HepG2 (cell line): ENCODE results near the gene FGGY. TPM values are rescaled to one million over a fixed set of nuclear protein-coding genes. Genes with fewer than 3 reads are reported as not detected.

Experiments used
- ATAC-seq: fragments of 200-7000 bp; cut with Tn5 transposase; 3 replicates; pipeline ENCODE4 v1.9.1; 2020; ENCODE audit warnings: mild to moderate bottlenecking, moderate library complexity
- BruUV-seq: library from RNA; stranded (reverse); fragments of 400-500 nt; replicated peaks from 2 replicates; lab custom pipeline; 2021; lab: Mats Ljungman, UMichigan
- CTCF ChIA-PET: fragments of 300-600 bp; formaldehyde crosslinking; extraction: SDS; loops from one replicate; lab custom pipeline; 2021; ENCODE audit warnings: low total read pairs, inconsistent platforms, low intra/inter-chr PET ratio; lab: Yijun Ruan, JAX
- POLR2A ChIA-PET: fragments of 350-600 bp; sonication (Branson Sonifier 250); formaldehyde crosslinking; loops from one replicate; lab custom pipeline; 2020; ENCODE audit warnings: antibody characterized with exemption, inconsistent platforms; lab: Yijun Ruan, JAX
- DNase-seq: peaks from one replicate; pipeline ENCODE4 v3.0.0-alpha.2; 2015; ENCODE audit warnings: low spot score
- FAIRE-seq: peaks from 3 replicates; lab custom pipeline; 2011; peaks lifted over from hg19 to GRCh38; lab: Jason Lieb, UNC
- H2AFZ ChIP-seq: one replicate; pipeline ENCODE4 v1.6.1; 2011; ENCODE audit warnings: low read length, inconsistent platforms
- H3K27ac ChIP-seq: fragments of 300-600 bp; 3 replicates; pipeline ENCODE4 v1.8.0; 2011; ENCODE audit warnings: mixed run types, mild to moderate bottlenecking, mixed read lengths, low read length, inconsistent platforms; ENCODE audit not compliant: insufficient read depth; ENCODE audit errors: extremely low read length
- H3K27me3 ChIP-seq, 2 experiments: fragments of 200-600 bp in 1 of 2; 2 replicates in 1 of 2; 3 replicates in 1 of 2; pipeline versions ENCODE4 v1.6.0 to v1.8.0; 2011; ENCODE audit warnings: low read length in 2 of 2, mild to moderate bottlenecking in 2 of 2, moderate library complexity in 2 of 2, inconsistent platforms in 1 of 2; ENCODE audit not compliant: insufficient read depth in 2 of 2, control insufficient read depth in 1 of 2
- H3K36me3 ChIP-seq, 2 experiments: fragments of 200-600 bp in 1 of 2; replicated peaks in 1 of 2; 2 replicates in 1 of 2; 3 replicates in 1 of 2; pipeline versions ENCODE4 v1.5.1 to v1.8.0; 2011; ENCODE audit warnings: low read length in 2 of 2, inconsistent platforms in 1 of 2; ENCODE audit not compliant: insufficient read depth in 2 of 2, control insufficient read depth in 1 of 2
- H3K4me1 ChIP-seq: 2 replicates; pipeline ENCODE4 v1.5.1; 2012; ENCODE audit warnings: low read length, inconsistent platforms; ENCODE audit not compliant: insufficient read depth
- H3K4me2 ChIP-seq: 2 replicates; pipeline ENCODE4 v1.6.0; 2011; ENCODE audit warnings: low read depth, low read length, inconsistent platforms
- H3K4me3 ChIP-seq, 3 experiments: fragments of 200-600 bp in 1 of 3; sonication (generic), shearing (Covaris generic) in 1 of 3; replicated peaks in 1 of 3; 2 replicates each; pipeline ENCODE4 v1.5.1; 2011 to 2016; ENCODE audit warnings: low read length in 3 of 3, inconsistent platforms in 2 of 3, low read depth in 2 of 3, mild to moderate bottlenecking in 2 of 3, control low read depth in 1 of 3, mixed read lengths in 1 of 3; ENCODE audit not compliant: insufficient read depth in 1 of 3
- H3K79me2 ChIP-seq: one replicate; pipeline ENCODE4 v1.6.1; 2011; ENCODE audit warnings: low read length, inconsistent platforms; ENCODE audit not compliant: insufficient read depth
- H3K9ac ChIP-seq: 2 replicates; pipeline ENCODE4 v1.6.0; 2011; ENCODE audit warnings: mild to moderate bottlenecking, low read depth, low read length, inconsistent platforms; ENCODE audit not compliant: insufficient read depth
- H3K9me3 ChIP-seq: 2 replicates; pipeline ENCODE4 v1.5.1; 2012; ENCODE audit warnings: mild to moderate bottlenecking, low read length
- H4K20me1 ChIP-seq: 2 replicates; pipeline ENCODE4 v1.6.0; 2011; ENCODE audit warnings: inconsistent platforms, mild to moderate bottlenecking, low read length, moderate library complexity; ENCODE audit not compliant: insufficient read depth
- REL ChIP-seq: sonication (generic); formaldehyde crosslinking; conservative IDR thresholded peaks from 2 replicates; pipeline ENCODE4 v1.8.0; 2022; ENCODE audit warnings: mild to moderate bottlenecking, missing genetic modification reagents, moderate library complexity
- WGBS: methylation state at CpG from one replicate; pipeline ENCODE4 v1.1.6; 2017; ENCODE audit warnings: low lambda C conversion rate; 5-methylcytosine and 5-hydroxymethylcytosine counted together
- in situ Hi-C: cut with HindIII; loops from 2 replicates; pipeline ENCODE4 v1.10.0; 2017; ENCODE audit warnings: low pct_unique_long_range_greater_than_20kb; ENCODE audit not compliant: extremely low pct_ligation_motif_present
- intact Hi-C: fragments of 100-400 bp; cut with micrococcal nuclease; formaldehyde crosslinking; loops from one replicate; pipeline ENCODE4 v1.10.0; 2022; ENCODE audit not compliant: unreplicated experiment
- polyA plus RNA-seq, 8 experiments: library from polyadenylated mRNA; depleted of rRNA in 3 of 8; stranded (reverse) in 7 of 8; unstranded in 1 of 8; fragments of >200 nt; fragmentation: Illumina TruSeq in 4 of 8; extraction: Trizol in 4 of 8; gene quantifications; 2 replicates each; pipeline versions ENCODE4 v1.2.1 to v1.2.3, GENCODE V29; 2011 to 2016; ENCODE audit warnings: low read depth in 4 of 8, missing spikeins in 1 of 8, mixed read lengths in 1 of 8; ENCODE audit not compliant: insufficient read depth in 1 of 8
- total RNA-seq, 5 experiments: library from RNA; depleted of rRNA; stranded (reverse); fragments of >200 nt; fragmentation: Illumina TruSeq; extraction: Trizol; gene quantifications; 2 replicates each; pipeline ENCODE4 v1.2.3, GENCODE V29; 2016; ENCODE audit warnings: low read depth in 1 of 5
- TF ChIP-seq, protein P1 (sequence below): sonication (generic); formaldehyde crosslinking; IDR thresholded peaks from 2 replicates; pipeline ENCODE4 v1.4.0; 2020; ENCODE audit warnings: missing genetic modification reagents
- TF ChIP-seq, protein P2 (sequence below): sonication (generic); formaldehyde crosslinking; IDR thresholded peaks from 2 replicates; pipeline ENCODE4 v1.4.0; 2020; ENCODE audit warnings: missing genetic modification reagents

FGGY gene
- total and polyA plus RNA-seq, 2 of the 13 experiments (the other 11 are each of a cell fraction or from before 2014, with no cell fraction given): 15.7 to 27.5 TPM

GRCh38 chr1:59360729-59361128, 63.8 kb downstream of the FGGY start (continued):
- TF ChIP-seq, protein P1, sequence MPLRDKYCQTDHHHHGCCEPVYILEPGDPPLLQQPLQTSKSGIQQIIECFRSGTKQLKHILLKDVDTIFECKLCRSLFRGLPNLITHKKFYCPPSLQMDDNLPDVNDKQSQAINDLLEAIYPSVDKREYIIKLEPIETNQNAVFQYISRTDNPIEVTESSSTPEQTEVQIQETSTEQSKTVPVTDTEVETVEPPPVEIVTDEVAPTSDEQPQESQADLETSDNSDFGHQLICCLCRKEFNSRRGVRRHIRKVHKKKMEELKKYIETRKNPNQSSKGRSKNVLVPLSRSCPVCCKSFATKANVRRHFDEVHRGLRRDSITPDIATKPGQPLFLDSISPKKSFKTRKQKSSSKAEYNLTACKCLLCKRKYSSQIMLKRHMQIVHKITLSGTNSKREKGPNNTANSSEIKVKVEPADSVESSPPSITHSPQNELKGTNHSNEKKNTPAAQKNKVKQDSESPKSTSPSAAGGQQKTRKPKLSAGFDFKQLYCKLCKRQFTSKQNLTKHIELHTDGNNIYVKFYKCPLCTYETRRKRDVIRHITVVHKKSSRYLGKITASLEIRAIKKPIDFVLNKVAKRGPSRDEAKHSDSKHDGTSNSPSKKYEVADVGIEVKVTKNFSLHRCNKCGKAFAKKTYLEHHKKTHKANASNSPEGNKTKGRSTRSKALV: no peak

DNA sequence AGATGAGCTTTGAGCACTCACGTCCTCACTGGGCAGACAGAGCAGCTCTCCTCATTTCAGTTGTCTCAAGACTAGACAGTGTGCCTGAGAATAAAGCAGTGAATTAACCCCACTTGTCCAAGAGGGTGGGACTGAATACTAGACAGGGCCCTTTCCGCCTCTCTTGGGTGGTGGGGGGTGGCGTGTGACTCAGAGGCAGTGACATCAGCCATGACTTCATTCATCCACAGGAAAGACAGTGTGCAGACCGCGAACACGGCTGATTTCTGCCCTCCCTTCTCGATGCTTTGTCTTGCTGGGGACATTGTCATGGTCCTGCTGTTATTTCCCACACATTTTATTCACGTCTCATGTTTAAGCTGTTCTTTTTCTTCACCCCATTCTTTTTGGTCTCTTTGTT, 64.9 kb downstream of the FGGY start:
- no peak for TF ChIP-seq REL (CRISPR knock-in tag)
- TF ChIP-seq, protein P2, sequence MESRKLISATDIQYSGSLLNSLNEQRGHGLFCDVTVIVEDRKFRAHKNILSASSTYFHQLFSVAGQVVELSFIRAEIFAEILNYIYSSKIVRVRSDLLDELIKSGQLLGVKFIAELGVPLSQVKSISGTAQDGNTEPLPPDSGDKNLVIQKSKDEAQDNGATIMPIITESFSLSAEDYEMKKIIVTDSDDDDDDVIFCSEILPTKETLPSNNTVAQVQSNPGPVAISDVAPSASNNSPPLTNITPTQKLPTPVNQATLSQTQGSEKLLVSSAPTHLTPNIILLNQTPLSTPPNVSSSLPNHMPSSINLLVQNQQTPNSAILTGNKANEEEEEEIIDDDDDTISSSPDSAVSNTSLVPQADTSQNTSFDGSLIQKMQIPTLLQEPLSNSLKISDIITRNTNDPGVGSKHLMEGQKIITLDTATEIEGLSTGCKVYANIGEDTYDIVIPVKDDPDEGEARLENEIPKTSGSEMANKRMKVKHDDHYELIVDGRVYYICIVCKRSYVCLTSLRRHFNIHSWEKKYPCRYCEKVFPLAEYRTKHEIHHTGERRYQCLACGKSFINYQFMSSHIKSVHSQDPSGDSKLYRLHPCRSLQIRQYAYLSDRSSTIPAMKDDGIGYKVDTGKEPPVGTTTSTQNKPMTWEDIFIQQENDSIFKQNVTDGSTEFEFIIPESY (CRISPR knock-in tag): 0 out of 2 replicates have a peak, but pooled peaks have one; percentile 21
- POLR2A ChIA-PET: no interaction called here
- Histone ChIP-seq H4K20me1 (no peaks in the 10 kb centered on the region), H3K27me3 (no peaks in the 10 kb centered on the region), H3K9ac (no peak overlapping the region), H3K27ac (peak overlapping the region; percentile 51), H2AFZ (no peak overlapping the region), H3K4me3 (no peak overlapping the region), H3K9me3 (no peaks in the 10 kb centered on the region), H3K36me3 (no peaks in the 10 kb centered on the region), H3K4me2 (no peak overlapping the region), H3K4me1 (peaks cover 47% of the 10 kb centered on the region), H3K79me2 (no peaks in the 10 kb centered on the region)
- no peak for DNase-seq
- no peak for FAIRE-seq
- intact Hi-C loops: no loop called here
- 95% methylated on average over 8 of the region's 8 CpGs for WGBS
- BruUV-seq: no TSS peak
- in situ Hi-C loops: no loop called here
- ATAC-seq: no peak
- CTCF ChIA-PET: no interaction called here
